HFFc6 (cell line): Measurements from ENCODE around the gene FYN. TPM values are rescaled to one million over a fixed set of nuclear protein-coding genes. Genes with fewer than 3 reads are reported as not detected.

Source experiments
- DNase-seq: peaks from one replicate; pipeline ENCODE4 v3.0.0-alpha.2; 2018
- H3K27ac Mint-ChIP-seq: 2 replicates; pipeline ENCODE4 v1.8.0; 2020; ENCODE audit warnings: mild to moderate bottlenecking, mixed read lengths
- H3K27me3 Mint-ChIP-seq: 2 replicates; pipeline ENCODE4 v1.8.0; 2021; ENCODE audit warnings: mild to moderate bottlenecking, moderate library complexity, mixed read lengths; ENCODE audit not compliant: insufficient read depth
- H3K36me3 Mint-ChIP-seq: 2 replicates; pipeline ENCODE4 v1.8.0; 2021; ENCODE audit warnings: low read depth, mixed read lengths
- H3K4me1 Mint-ChIP-seq: 2 replicates; pipeline ENCODE4 v1.8.0; 2020; ENCODE audit warnings: low read depth, mixed read lengths
- H3K4me3 Mint-ChIP-seq: 2 replicates; pipeline ENCODE4 v1.8.0; 2020; ENCODE audit warnings: mild to moderate bottlenecking, moderate library complexity, mixed read lengths
- H3K9me3 Mint-ChIP-seq: 2 replicates; pipeline ENCODE4 v1.8.0; 2020; ENCODE audit warnings: mild to moderate bottlenecking, mixed read lengths
- total RNA-seq, 6 experiments: library from RNA; stranded (reverse); fragmentation: NEBNext Ultra II Directional; extraction: Animal tissue kit (Norgen Biotek cat#: 25700); gene quantifications; 2 replicates in 1 of 6; 3 replicates in 5 of 6; pipeline ENCODE4 v1.2.3, GENCODE V29; 2021
- TF ChIP-seq, protein P1 (sequence below): fragments of 200-600 bp; sonication (generic); IDR thresholded peaks from 2 replicates; pipeline ENCODE4 v1.5.0; 2021; ENCODE audit warnings: antibody characterized with exemption, mild to moderate bottlenecking

FYN gene
- total RNA-seq, 6 experiments from 2014 or later = 41.5 to 59.9 (median 49.7) TPM

DNA sequence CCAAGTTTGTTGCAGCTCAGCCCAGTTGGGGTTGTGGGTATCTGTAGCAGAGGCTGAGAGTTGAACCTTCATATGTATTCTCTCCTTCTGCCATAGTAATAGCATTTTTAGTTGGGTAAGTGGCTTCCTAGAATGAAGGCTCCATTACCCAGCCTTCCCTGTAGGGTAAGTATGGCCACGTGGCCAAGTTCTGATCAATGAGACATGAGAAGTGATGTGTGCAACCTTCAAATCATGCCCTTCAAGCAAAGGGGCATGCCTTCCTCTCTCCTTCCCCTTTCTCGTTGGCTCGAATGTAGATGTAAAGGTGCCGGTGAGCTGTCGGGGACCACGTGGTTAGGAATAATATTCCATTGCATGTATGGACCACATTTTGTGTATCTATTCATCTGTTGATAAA lies 254.8 kb downstream of the FYN start:
- Mint-ChIP-seq H3K9me3 (no peaks in the 10 kb centered on the region), H3K4me1 (no peaks in the 10 kb centered on the region), H3K36me3 (no peaks in the 10 kb centered on the region), H3K27ac (no peak overlapping the region), H3K4me3 (no peak overlapping the region), H3K27me3 (peaks cover 24% of the 10 kb centered on the region)
- TF ChIP-seq, protein P1, sequence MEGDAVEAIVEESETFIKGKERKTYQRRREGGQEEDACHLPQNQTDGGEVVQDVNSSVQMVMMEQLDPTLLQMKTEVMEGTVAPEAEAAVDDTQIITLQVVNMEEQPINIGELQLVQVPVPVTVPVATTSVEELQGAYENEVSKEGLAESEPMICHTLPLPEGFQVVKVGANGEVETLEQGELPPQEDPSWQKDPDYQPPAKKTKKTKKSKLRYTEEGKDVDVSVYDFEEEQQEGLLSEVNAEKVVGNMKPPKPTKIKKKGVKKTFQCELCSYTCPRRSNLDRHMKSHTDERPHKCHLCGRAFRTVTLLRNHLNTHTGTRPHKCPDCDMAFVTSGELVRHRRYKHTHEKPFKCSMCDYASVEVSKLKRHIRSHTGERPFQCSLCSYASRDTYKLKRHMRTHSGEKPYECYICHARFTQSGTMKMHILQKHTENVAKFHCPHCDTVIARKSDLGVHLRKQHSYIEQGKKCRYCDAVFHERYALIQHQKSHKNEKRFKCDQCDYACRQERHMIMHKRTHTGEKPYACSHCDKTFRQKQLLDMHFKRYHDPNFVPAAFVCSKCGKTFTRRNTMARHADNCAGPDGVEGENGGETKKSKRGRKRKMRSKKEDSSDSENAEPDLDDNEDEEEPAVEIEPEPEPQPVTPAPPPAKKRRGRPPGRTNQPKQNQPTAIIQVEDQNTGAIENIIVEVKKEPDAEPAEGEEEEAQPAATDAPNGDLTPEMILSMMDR = no peak
- no peak for DNase-seq

DNA sequence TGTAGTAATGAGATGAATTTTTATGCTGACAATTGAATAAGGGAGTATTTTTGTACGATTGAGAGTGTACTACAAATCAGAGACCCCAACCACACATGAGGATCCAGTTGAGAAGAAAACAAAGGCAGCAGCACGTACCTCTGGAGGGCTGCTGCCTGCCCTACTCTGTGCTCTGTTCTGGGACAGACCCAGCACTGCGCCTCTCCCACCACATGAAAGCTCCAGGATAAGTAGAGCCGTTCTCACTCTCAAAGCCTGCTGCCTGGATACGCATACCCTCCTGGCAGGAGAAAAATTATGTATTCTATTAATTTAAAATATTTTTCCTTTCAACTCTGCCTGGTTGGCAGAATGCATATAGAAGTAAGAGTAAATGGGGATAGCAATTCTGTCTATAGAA lies 256.1 kb downstream of the FYN start:
- no peak overlapping the region for H3K4me3 Mint-ChIP-seq
- peaks cover 24% of the 10 kb centered on the region for H3K27me3 Mint-ChIP-seq
- DNase-seq = no peak
- no peaks in the 10 kb centered on the region for H3K4me1 Mint-ChIP-seq
- H3K36me3 Mint-ChIP-seq = peaks cover 5% of the 10 kb centered on the region; the same call in 1 of the 2 replicates
- TF ChIP-seq, protein P1 = no peak
- no peak overlapping the region for H3K27ac Mint-ChIP-seq
- 0 out of 2 replicates have a peak, but pooled peaks cover 4% of the 10 kb centered on the region for H3K9me3 Mint-ChIP-seq

DNA sequence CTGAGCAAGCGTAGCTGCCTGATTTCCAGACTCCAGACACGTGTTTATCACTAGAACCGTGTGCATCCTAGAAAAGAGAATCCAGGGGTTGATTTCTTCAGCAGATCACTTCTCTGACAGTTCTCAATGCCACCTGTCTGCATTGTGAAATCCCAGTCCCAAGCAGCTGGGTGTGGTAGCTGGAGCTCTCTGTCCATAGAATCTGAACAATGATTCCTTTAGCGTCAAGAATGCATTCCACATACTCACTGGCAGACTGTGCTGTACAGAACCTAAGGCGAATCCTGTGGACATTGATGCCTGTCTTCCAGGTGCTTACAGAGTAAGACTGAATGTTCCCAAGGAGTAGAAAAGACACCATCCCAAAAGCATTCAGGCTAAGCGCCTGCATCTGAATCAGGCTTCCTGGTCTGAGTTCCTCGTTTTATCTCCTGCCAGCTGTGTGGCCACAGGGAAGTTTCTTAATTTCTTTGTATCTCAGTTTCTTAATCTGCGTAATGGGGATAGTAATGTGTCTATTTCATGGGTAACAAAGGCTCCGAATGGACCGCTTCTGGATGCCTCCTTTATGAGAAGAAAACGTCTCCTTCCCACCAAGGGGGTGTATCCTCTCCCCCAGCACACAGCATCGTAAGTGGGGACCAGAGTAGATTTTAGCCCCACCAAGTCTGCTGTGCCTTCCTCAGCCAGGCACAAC lies 257.2 kb downstream of the FYN start:
- H3K4me3 Mint-ChIP-seq = no peak overlapping the region
- no peak for DNase-seq
- H3K36me3 Mint-ChIP-seq = peaks cover 5% of the 10 kb centered on the region; the same call in 1 of the 2 replicates
- H3K27ac Mint-ChIP-seq = no peak overlapping the region
- H3K4me1 Mint-ChIP-seq = no peaks in the 10 kb centered on the region
- TF ChIP-seq, protein P1 = no peak
- peaks cover 24% of the 10 kb centered on the region for H3K27me3 Mint-ChIP-seq
- H3K9me3 Mint-ChIP-seq = peaks cover 8% of the 10 kb centered on the region; the same call in 1 of the 2 replicates

DNA sequence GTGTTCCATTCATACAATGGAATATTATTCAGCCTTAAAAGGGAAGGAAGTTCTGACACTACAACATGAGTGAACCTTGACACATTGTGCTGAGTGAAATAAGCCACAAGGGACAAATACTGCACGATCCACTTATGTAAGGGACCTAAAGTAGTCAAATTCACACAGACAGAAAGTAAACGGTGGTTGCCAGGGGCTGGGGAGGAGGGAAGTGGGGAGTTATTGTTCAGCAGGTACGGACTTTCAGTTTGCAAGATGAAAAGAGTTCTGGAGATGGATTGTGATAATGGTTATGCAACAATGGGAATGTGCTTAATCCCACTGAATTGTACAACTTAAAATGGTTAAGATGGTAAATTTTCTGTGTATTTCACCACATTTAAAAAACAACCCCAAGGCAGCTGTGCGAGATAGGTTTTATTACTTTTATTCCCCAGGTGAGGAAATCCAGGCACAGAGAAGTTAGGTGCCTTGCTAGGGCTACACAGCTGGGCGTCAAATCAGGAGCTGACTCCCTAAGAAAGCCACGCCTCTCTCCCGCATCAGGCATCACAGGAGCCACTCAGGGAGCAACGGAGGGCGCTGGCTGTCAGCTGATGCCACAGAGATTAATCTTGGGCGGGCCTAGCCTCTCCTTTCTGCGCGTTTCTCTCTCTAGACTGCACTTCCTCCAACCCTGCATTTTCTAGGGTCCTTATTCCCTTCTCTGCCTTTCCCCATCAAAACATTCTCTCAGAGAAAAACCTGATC lies 258.2 kb downstream of the FYN start:
- Mint-ChIP-seq H3K27me3 (peaks cover 24% of the 10 kb centered on the region), H3K4me3 (no peak overlapping the region), H3K9me3 (peaks cover 8% of the 10 kb centered on the region; the same call in 1 of the 2 replicates), H3K4me1 (no peaks in the 10 kb centered on the region), H3K36me3 (peaks cover 5% of the 10 kb centered on the region; the same call in 1 of the 2 replicates), H3K27ac (no peak overlapping the region)
- TF ChIP-seq, protein P1 = no peak
- no peak for DNase-seq

DNA sequence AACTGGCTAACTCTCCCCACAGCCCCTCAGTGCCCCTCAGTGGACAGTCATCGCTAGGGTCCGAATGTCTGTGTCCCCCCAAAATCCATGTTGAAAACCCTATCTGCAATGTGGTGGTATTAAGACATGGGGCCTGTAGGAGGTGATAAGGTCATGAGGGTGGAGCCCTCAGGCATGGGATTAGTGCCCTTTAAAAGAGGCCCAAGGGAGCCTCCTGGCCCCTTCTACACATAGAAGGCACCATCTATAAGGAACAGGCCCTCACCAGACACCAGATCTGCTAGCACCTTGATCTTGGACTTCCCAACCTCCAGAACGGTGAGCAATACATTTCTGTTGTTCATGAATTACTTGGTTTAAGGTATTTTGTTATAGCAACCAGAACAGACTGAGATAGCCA lies 260.9 kb downstream of the FYN start:
- Mint-ChIP-seq H3K27me3 (peaks cover 15% of the 10 kb centered on the region), H3K27ac (no peak overlapping the region), H3K9me3 (peaks cover 8% of the 10 kb centered on the region; the same call in 1 of the 2 replicates), H3K4me3 (no peak overlapping the region), H3K4me1 (peaks cover 10% of the 10 kb centered on the region; the same call in 1 of the 2 replicates), H3K36me3 (peaks cover 5% of the 10 kb centered on the region; the same call in 1 of the 2 replicates)
- TF ChIP-seq, protein P1 = no peak
- DNase-seq = no peak
